Measurements from ENCODE around the gene L3MBTL2.

Gene L3MBTL2

GRCh38 chr22:41215409-41215808 is 10.3 kb downstream of the L3MBTL2 start:
- no peak for DNase-seq (ENCODE audit: low read depth)

GRCh38 chr22:41215926-41216325 is 10.8 kb downstream of the L3MBTL2 start:
- no peak for DNase-seq (ENCODE audit: low read depth)

- no peak for DNase-seq (ENCODE audit: low read depth)
These were observed 11.9 kb downstream of the L3MBTL2 start for GRCh38 chr22:41216984-41217383.

- no peak for DNase-seq (ENCODE audit: low read depth)
These were observed 12.5 kb downstream of the L3MBTL2 start for GRCh38 chr22:41217553-41218157.

GRCh38 chr22:41222846-41223507 is 17.9 kb downstream of the L3MBTL2 start:
- no peak for DNase-seq (ENCODE audit: low read depth)

- DNase-seq (ENCODE audit: low read depth), result no peak
These were observed 18.4 kb downstream of the L3MBTL2 start for GRCh38 chr22:41223535-41223934.

- DNase-seq (ENCODE audit: low read depth), result no peak
These were observed 21.9 kb downstream of the L3MBTL2 start for GRCh38 chr22:41226723-41227655.

- no peak for DNase-seq (ENCODE audit: low read depth)
These were observed 24.1 kb downstream of the L3MBTL2 start for GRCh38 chr22:41229215-41229614.

GRCh38 chr22:41229730-41230400 is 24.8 kb downstream of the L3MBTL2 start:
- DNase-seq (ENCODE audit: low read depth), result no peak

- DNase-seq (ENCODE audit: low read depth), result no peak
These were observed 25.3 kb downstream of the L3MBTL2 start for GRCh38 chr22:41230401-41230785.

GRCh38 chr22:41231369-41231768 is 26.3 kb downstream of the L3MBTL2 start:
- DNase-seq (ENCODE audit: low read depth), result no peak

- no peak for DNase-seq (ENCODE audit: low read depth)
These were observed 29.9 kb downstream of the L3MBTL2 start for GRCh38 chr22:41234815-41235695.

GRCh38 chr22:41237036-41237706 is 32.1 kb downstream of the L3MBTL2 start:
- DNase-seq (ENCODE audit: low read depth), result no peak

GRCh38 chr22:41237707-41238569 is 32.8 kb downstream of the L3MBTL2 start:
- DNase-seq (ENCODE audit: low read depth), result peak; percentile 72

GRCh38 chr22:41238570-41239442 is 33.7 kb downstream of the L3MBTL2 start:
- no peak for DNase-seq (ENCODE audit: low read depth)

GRCh38 chr22:41239443-41240128 is 34.5 kb downstream of the L3MBTL2 start:
- no peak for DNase-seq (ENCODE audit: low read depth)

GRCh38 chr22:41240377-41241132 is 35.4 kb downstream of the L3MBTL2 start, which contains the start of gene CHADL:
CHADL (minus strand) TSS chr22:41240931; CDS start chr22:41240881, 50 bp downstream.
- no peak for DNase-seq (ENCODE audit: low read depth)

All from activated T-cell treated with anti-CD3 and anti-CD28 coated beads for 1 hour (primary cell).